IMR-90 (cell line): ENCODE measurements around the gene SERPINI1. TPM values are rescaled to one million over a fixed set of nuclear protein-coding genes. Genes with fewer than 3 reads are reported as not detected.

Experiments used
- ATAC-seq: fragments of 200-7000 bp; cut with Tn5 transposase; 2 replicates; pipeline ENCODE4 v1.9.1; 2020; ENCODE audit warnings: low read depth, mild to moderate bottlenecking, moderate library complexity
- BruUV-seq: library from RNA; stranded (reverse); fragments of 400-500 nt; replicated peaks from 2 replicates; lab custom pipeline; 2021; lab: Mats Ljungman, UMichigan
- CTCF ChIA-PET: fragments of 300-600 bp; formaldehyde crosslinking; extraction: SDS; loops from one replicate; lab custom pipeline; 2021; ENCODE audit warnings: antibody characterized with exemption; lab: Yijun Ruan, JAX
- POLR2A ChIA-PET: fragments of 300-600 bp; sonication (Branson Sonifier 250); formaldehyde crosslinking; loops from one replicate; lab custom pipeline; 2022; ENCODE audit warnings: antibody characterized with exemption; ENCODE audit not compliant: unreplicated experiment; lab: Charles Lee
- DNase-seq: peaks from one replicate; pipeline ENCODE4 v3.0.0; 2013
- H2AFZ ChIP-seq: replicated peaks from 2 replicates; pipeline ENCODE3; 2013; ENCODE audit warnings: low read length, mild to moderate bottlenecking; ENCODE audit not compliant: poor library complexity
- H2AK5ac ChIP-seq: 2 replicates; pipeline ENCODE4 v1.6.1; 2013; ENCODE audit warnings: low read depth, low read length, inconsistent platforms
- H2AK9ac ChIP-seq: replicated peaks from 2 replicates; pipeline ENCODE3; 2013; ENCODE audit warnings: mild to moderate bottlenecking, low read depth, low read length, moderate library complexity; ENCODE audit not compliant: poor library complexity
- H2BK120ac ChIP-seq: 2 replicates; pipeline ENCODE4 v1.6.1; 2013; ENCODE audit warnings: low read depth, low read length, inconsistent platforms
- H2BK15ac ChIP-seq: 3 replicates; pipeline ENCODE4 v1.6.1; 2013; ENCODE audit warnings: low read depth, low read length, inconsistent platforms
- H2BK20ac ChIP-seq: 2 replicates; pipeline ENCODE4 v1.6.1; 2013; ENCODE audit warnings: low read depth, mild to moderate bottlenecking, inconsistent platforms, low read length, moderate library complexity
- H2BK5ac ChIP-seq: 2 replicates; pipeline ENCODE4 v1.6.1; 2013; ENCODE audit warnings: mild to moderate bottlenecking, low read depth, low read length, inconsistent platforms; ENCODE audit not compliant: poor library complexity, severe bottlenecking
- H3K14ac ChIP-seq: replicated peaks from 2 replicates; pipeline ENCODE4 v1.6.1; 2013; ENCODE audit warnings: low read depth, low read length, inconsistent platforms
- H3K18ac ChIP-seq: 2 replicates; pipeline ENCODE4 v1.6.1; 2013; ENCODE audit warnings: low read depth, low read length, control low read depth
- H3K23ac ChIP-seq: 2 replicates; pipeline ENCODE4 v1.6.1; 2013; ENCODE audit warnings: low read depth, low read length, inconsistent platforms
- H3K27ac ChIP-seq: 2 replicates; pipeline ENCODE4 v1.5.1; 2013; ENCODE audit warnings: mild to moderate bottlenecking, control low read depth, low read length; ENCODE audit not compliant: insufficient read depth
- H3K27me3 ChIP-seq: 2 replicates; pipeline ENCODE4 v1.6.1; 2013; ENCODE audit warnings: low read length; ENCODE audit not compliant: control insufficient read depth, insufficient read depth
- H3K36me3 ChIP-seq: 2 replicates; pipeline ENCODE4 v1.6.1; 2013; ENCODE audit warnings: low read length, mixed read lengths; ENCODE audit not compliant: control insufficient read depth, insufficient read depth
- H3K4ac ChIP-seq: 2 replicates; pipeline ENCODE4 v1.6.1; 2013; ENCODE audit warnings: low read depth, low read length, inconsistent platforms
- H3K4me1 ChIP-seq: 2 replicates; pipeline ENCODE4 v1.6.1; 2013; ENCODE audit warnings: low read length, mixed read lengths; ENCODE audit not compliant: control insufficient read depth, insufficient read depth
- H3K4me2 ChIP-seq: 2 replicates; pipeline ENCODE4 v1.6.1; 2013; ENCODE audit warnings: low read depth, mild to moderate bottlenecking, control low read depth, low read length, moderate library complexity
- H3K4me3 ChIP-seq: 2 replicates; pipeline ENCODE4 v1.5.1; 2013; ENCODE audit warnings: low read depth, mild to moderate bottlenecking, control low read depth, low read length, moderate library complexity; ENCODE audit not compliant: insufficient read depth
- H3K56ac ChIP-seq: 2 replicates; pipeline ENCODE4 v1.6.1; 2013; ENCODE audit warnings: low read length, inconsistent platforms; ENCODE audit not compliant: insufficient read depth; ENCODE audit errors: extremely low read depth
- H3K79me1 ChIP-seq, 2 experiments: 2 replicates each; pipeline ENCODE4 v1.6.1; 2013; ENCODE audit warnings: low read length in 2 of 2, inconsistent platforms in 1 of 2, low read depth in 1 of 2
- H3K9ac ChIP-seq: 2 replicates; pipeline ENCODE4 v1.6.1; 2013; ENCODE audit warnings: low read depth, low read length, control low read depth
- H3K9me1 ChIP-seq: 2 replicates; pipeline ENCODE4 v1.6.1; 2013; ENCODE audit warnings: low read length, inconsistent platforms; ENCODE audit not compliant: insufficient read depth
- H3K9me3 ChIP-seq: 2 replicates; pipeline ENCODE4 v1.6.1; 2013; ENCODE audit warnings: low read length; ENCODE audit not compliant: control insufficient read depth, insufficient read depth
- H4K20me1 ChIP-seq: 2 replicates; pipeline ENCODE4 v1.6.1; 2013; ENCODE audit warnings: low read length, inconsistent platforms; ENCODE audit not compliant: insufficient read depth
- H4K5ac ChIP-seq: 2 replicates; pipeline ENCODE4 v1.6.1; 2013; ENCODE audit warnings: mild to moderate bottlenecking, low read depth, low read length, control low read depth
- H4K8ac ChIP-seq, 2 experiments: 2 replicates each; pipeline ENCODE4 v1.6.1; 2013; ENCODE audit warnings: low read depth in 2 of 2, low read length in 2 of 2, control low read depth in 1 of 2, inconsistent platforms in 1 of 2
- H4K91ac ChIP-seq: 2 replicates; pipeline ENCODE4 v1.6.1; 2013; ENCODE audit warnings: low read depth, low read length, inconsistent platforms; ENCODE audit not compliant: insufficient read depth
- CEBPB ChIP-seq: IDR thresholded peaks from 2 replicates; pipeline ENCODE4 v1.6.1; 2012; ENCODE audit warnings: low read depth, low read length, improper control_type of control experiment
- CHD1 ChIP-seq: IDR thresholded peaks from 2 replicates; pipeline ENCODE4 v1.6.1; 2012; ENCODE audit warnings: low read depth, low read length, improper control_type of control experiment
- CTCF ChIP-seq: conservative IDR thresholded peaks from 2 replicates; pipeline ENCODE4 v1.5.1; 2012; ENCODE audit warnings: mild to moderate bottlenecking, low read depth, low read length, improper control_type of control experiment
- ELK1 ChIP-seq: fragments of 150-350 bp; IDR thresholded peaks from 2 replicates; pipeline ENCODE4 v1.6.1; 2016; ENCODE audit warnings: low read depth, mild to moderate bottlenecking, low read length, moderate library complexity, borderline replicate concordance
- FOS ChIP-seq: fragments of 150-350 bp; IDR thresholded peaks from 2 replicates; pipeline ENCODE4 v1.6.1; 2016; ENCODE audit warnings: low read depth, low read length
- MAFK ChIP-seq: IDR thresholded peaks from 2 replicates; pipeline ENCODE4 v1.6.1; 2012; ENCODE audit warnings: low read depth, low read length, improper control_type of control experiment
- MAZ ChIP-seq: IDR thresholded peaks from 2 replicates; pipeline ENCODE4 v1.6.1; 2012; ENCODE audit warnings: low read depth, mild to moderate bottlenecking, low read length, improper control_type of control experiment, moderate library complexity, borderline replicate concordance
- NFE2L2 ChIP-seq: fragments of 150-350 bp; IDR thresholded peaks from 2 replicates; pipeline ENCODE4 v1.6.1; 2016; ENCODE audit warnings: low read depth, mild to moderate bottlenecking, low read length
- POLR2A ChIP-seq: IDR thresholded peaks from 2 replicates; pipeline ENCODE4 v1.6.1; 2012; ENCODE audit warnings: mild to moderate bottlenecking, low read depth, low read length
- RAD21 ChIP-seq: IDR thresholded peaks from 2 replicates; pipeline ENCODE4 v1.6.1; 2012; ENCODE audit warnings: low read length, improper control_type of control experiment
- RCOR1 ChIP-seq: IDR thresholded peaks from 2 replicates; pipeline ENCODE4 v1.6.1; 2012; ENCODE audit warnings: mild to moderate bottlenecking, low read length, improper control_type of control experiment; ENCODE audit not compliant: insufficient replicate concordance
- RFX5 ChIP-seq: IDR thresholded peaks from 2 replicates; pipeline ENCODE4 v1.8.0; 2012; ENCODE audit warnings: low read depth, mild to moderate bottlenecking, low read length, moderate library complexity
- SMC3 ChIP-seq: fragments of 150-350 bp; IDR thresholded peaks from 2 replicates; pipeline ENCODE4 v1.6.1; 2016; ENCODE audit warnings: low read depth, mild to moderate bottlenecking, antibody characterized with exemption, low read length, moderate library complexity
- USF2 ChIP-seq: fragments of 150-350 bp; IDR thresholded peaks from 2 replicates; pipeline ENCODE4 v1.6.1; 2017; ENCODE audit warnings: mild to moderate bottlenecking, antibody characterized with exemption, low read length, low read depth
- WGBS, 2 experiments: methylation state at CpG; one replicate each; pipeline versions ENCODE4 v1.1.5 to v1.1.7; 2013; ENCODE audit warnings: missing lambda C conversion rate in 2 of 2; ENCODE audit not compliant: insufficient read length in 1 of 2; ENCODE audit errors: extremely low coverage in 2 of 2; 5-methylcytosine and 5-hydroxymethylcytosine counted together
- dilution Hi-C: fragments of 300-500 bp; cut with HindIII; formaldehyde crosslinking; loops from one replicate; pipeline ENCODE4 v1.14.3; 2018; ENCODE audit warnings: low sequenced_read_pairs; ENCODE audit not compliant: unreplicated experiment
- in situ Hi-C: fragments of 300-500 bp; cut with MboI; formaldehyde crosslinking; loops from 3 replicates; pipeline ENCODE4 v1.14.3; 2019; ENCODE audit warnings: low sequenced_read_pairs, inconsistent platforms, mixed read lengths
- intact Hi-C: fragments of 100-400 bp; cut with micrococcal nuclease; formaldehyde crosslinking; loops from 2 replicates; pipeline ENCODE4 v1.10.0; 2022
- polyA plus RNA-seq, 3 experiments: library from polyadenylated mRNA; depleted of rRNA; stranded (reverse); fragments of >200 nt; gene quantifications; 2 replicates each; pipeline ENCODE4 v1.2.3, GENCODE V29; 2012; ENCODE audit warnings: low replicate concordance in 1 of 3
- total RNA-seq: library from RNA; depleted of rRNA; stranded (reverse); fragments of >200 nt; gene quantifications from 2 replicates; pipeline ENCODE4 v1.2.3, GENCODE V29; 2012

Gene SERPINI1
- total and polyA plus RNA-seq, 2 of the 4 experiments (the other 2 are of a cell fraction): 0.36 to 1.3 TPM

- Histone ChIP-seq H3K9ac (no peak overlapping the region), H2AK9ac (no peak overlapping the region), H3K14ac (no peak overlapping the region), H2BK15ac (no peak overlapping the region), H3K79me1 (no peaks in the 10 kb centered on the region), H3K36me3 (no peaks in the 10 kb centered on the region), H3K56ac (no peak overlapping the region), H3K18ac (no peak overlapping the region), H2BK20ac (no peak overlapping the region), H4K5ac (no peak overlapping the region), H3K9me1 (no peaks in the 10 kb centered on the region), H3K9me3 (no peaks in the 10 kb centered on the region), H2AK5ac (no peak overlapping the region), H2BK5ac (no peak overlapping the region), H4K91ac (no peak overlapping the region), H3K4ac (no peak overlapping the region), H4K20me1 (no peaks in the 10 kb centered on the region), H3K23ac (no peak overlapping the region), H3K27me3 (no peaks in the 10 kb centered on the region), H2AFZ (no peak overlapping the region), H3K4me3 (no peak overlapping the region), H2BK120ac (no peak overlapping the region), H3K27ac (no peak overlapping the region), H3K4me2 (no peak overlapping the region), H4K8ac (no peak overlapping the region), H3K4me1 (no peaks in the 10 kb centered on the region)
- WGBS, 2 experiments: 0% methylated on average over 1 of the region's 4 CpGs; no CpG with 5 or more reads in 1 of the 2 experiments
- no peak for TF ChIP-seq CHD1
- no peak for TF ChIP-seq MAFK
- no peak for TF ChIP-seq NFE2L2
- no peak for TF ChIP-seq ELK1
- no peak for TF ChIP-seq USF2
- no peak for TF ChIP-seq CTCF
- TF ChIP-seq RFX5: no peak
- no peak for TF ChIP-seq RCOR1
- TF ChIP-seq CEBPB: no peak
- TF ChIP-seq SMC3: no peak
- TF ChIP-seq FOS: no peak
- TF ChIP-seq POLR2A: no peak
- TF ChIP-seq RAD21: no peak
- TF ChIP-seq MAZ: no peak
- intact Hi-C loops: no loop called here
- CTCF ChIA-PET: no interaction called here
- POLR2A ChIA-PET: no interaction called here
- in situ Hi-C loops: no loop called here
- no TSS peak for BruUV-seq
- ATAC-seq (no peak), DNase-seq (no peak)
- dilution Hi-C loops: no loop called here
Measured at GRCh38 chr3:167787440-167787839, 51.9 kb downstream of the SERPINI1 start.
